Sigmoid colon (tissue), 3 donors: ENCODE results near the gene HSPA8.

Source experiments
- POLR2A ChIP-seq, 2 donors: fragments of 450-650 bp; IDR thresholded peaks; one replicate each; pipeline ENCODE4 v1.6.1; 2016; ENCODE audit warnings: antibody characterized with exemption in 2 of 2, mild to moderate bottlenecking in 2 of 2, moderate library complexity in 2 of 2
- TF ChIP-seq, protein P1 (sequence below), 4 experiments: fragments of 450-650 bp in 3 of 4; fragments of 200-600 bp in 1 of 4; IDR thresholded peaks; one replicate each; pipeline ENCODE4 v1.5.1; 2016 to 2019; ENCODE audit warnings: antibody characterized with exemption in 4 of 4, mild to moderate bottlenecking in 3 of 4, moderate library complexity in 2 of 4

DNA sequence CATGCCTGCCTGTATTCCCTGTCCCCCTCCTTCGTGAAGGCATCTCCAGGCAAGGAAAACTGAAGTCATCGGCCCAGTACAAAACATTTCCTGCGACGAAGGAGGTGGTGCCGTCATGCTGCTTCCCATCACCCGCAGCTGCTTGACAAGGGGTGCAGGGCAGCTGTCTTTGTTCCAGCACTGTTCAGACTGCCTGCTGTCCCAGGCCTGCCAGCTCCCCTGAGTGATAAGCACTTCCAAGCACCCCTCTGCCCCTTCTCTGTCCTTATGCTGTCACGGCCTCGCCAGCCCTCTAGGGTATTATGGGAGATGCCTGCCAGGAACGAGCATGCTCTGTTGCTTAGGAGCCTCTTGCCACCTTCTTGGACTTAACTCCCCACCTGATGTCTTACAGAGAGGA lies 43.2 kb downstream of the HSPA8 start:
- TF ChIP-seq POLR2A (IDR thresholded peaks at IDR 0.05), result no peak
- TF ChIP-seq, protein P1, sequence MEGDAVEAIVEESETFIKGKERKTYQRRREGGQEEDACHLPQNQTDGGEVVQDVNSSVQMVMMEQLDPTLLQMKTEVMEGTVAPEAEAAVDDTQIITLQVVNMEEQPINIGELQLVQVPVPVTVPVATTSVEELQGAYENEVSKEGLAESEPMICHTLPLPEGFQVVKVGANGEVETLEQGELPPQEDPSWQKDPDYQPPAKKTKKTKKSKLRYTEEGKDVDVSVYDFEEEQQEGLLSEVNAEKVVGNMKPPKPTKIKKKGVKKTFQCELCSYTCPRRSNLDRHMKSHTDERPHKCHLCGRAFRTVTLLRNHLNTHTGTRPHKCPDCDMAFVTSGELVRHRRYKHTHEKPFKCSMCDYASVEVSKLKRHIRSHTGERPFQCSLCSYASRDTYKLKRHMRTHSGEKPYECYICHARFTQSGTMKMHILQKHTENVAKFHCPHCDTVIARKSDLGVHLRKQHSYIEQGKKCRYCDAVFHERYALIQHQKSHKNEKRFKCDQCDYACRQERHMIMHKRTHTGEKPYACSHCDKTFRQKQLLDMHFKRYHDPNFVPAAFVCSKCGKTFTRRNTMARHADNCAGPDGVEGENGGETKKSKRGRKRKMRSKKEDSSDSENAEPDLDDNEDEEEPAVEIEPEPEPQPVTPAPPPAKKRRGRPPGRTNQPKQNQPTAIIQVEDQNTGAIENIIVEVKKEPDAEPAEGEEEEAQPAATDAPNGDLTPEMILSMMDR (IDR thresholded peaks at IDR 0.05), result no peak
